ENCODE results near the gene BICC1. TPM values are rescaled to one million over a fixed set of nuclear protein-coding genes. Genes with fewer than 3 reads are reported as not detected.
A peak's percentile ranks its signal among the peaks of the same experiment; 100 is the strongest.

The BICC1 gene
- total RNA-seq, 1 experiment from 2014 or later = 118 TPM

DNA sequence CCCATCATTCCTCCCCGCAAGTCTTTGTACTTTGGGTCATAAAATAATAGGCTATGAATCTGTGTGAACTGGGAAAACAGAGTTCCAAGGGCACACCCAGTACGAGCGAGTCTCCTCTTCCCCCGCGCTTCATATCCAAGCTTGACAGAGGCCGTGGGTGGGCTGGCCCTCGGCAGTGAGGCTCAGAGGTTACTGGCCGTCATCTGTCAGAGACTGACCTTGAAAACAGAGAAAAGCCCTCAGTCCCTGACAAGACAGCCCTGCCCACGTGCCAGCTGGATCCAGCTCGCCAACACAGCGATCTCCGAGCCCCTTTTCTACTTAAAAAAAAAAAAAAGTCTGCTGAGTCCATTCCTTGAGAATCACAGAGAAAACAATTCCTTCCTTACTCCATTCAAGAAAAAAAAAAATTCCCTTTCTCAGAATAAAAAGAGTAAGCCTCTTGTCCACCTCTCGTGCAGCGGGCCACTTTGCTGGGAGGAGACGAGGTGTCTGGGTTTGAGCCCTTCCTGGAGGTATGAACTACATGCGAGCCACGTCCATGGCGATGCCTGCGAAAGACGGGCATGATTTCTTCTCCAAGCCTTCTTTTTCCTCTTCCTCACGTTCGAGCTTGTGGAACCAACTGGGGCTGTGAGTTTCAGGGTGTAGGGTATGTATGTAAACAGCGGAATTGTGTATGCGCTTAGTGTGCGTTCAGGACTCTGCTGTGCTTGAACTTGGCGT is 744 bp upstream of the BICC1 start:
- peaks cover 18% of the 10 kb centered on the region for H3K4me1 ChIP-seq
- CTCF ChIA-PET = interaction anchor here (1.0 to 3.3 kb wide), 2 partner anchors 97 to 127 kb away, joined by 3 to 19 read pairs; partner anchors contain the start of gene TFAM
- no peaks in the 10 kb centered on the region for H3K27me3 ChIP-seq (replicated peaks; ENCODE audit: control insufficient read depth, insufficient read depth, low read length)
- no peaks in the 10 kb centered on the region for H3K9me3 Mint-ChIP-seq (ENCODE audit: unreplicated experiment)
- no peaks in the 10 kb centered on the region for H3K36me3 ChIP-seq (ENCODE audit: control insufficient read depth, insufficient read depth, low read length)
- H3K4me1 Mint-ChIP-seq (ENCODE audit: low read depth, unreplicated experiment) = peaks cover 7% of the 10 kb centered on the region
- peak; percentile 51 to 62 for DNase-seq
- H3K36me3 Mint-ChIP-seq (ENCODE audit: insufficient read depth, unreplicated experiment) = peaks cover 13% of the 10 kb centered on the region
- POLR2A ChIA-PET = interaction anchor here (0.7 to 1.3 kb wide), 2 partner anchors 67 to 207 kb away, joined by 3 read pairs; no protein-coding TSS in a partner anchor
- H3K27ac Mint-ChIP-seq (ENCODE audit: unreplicated experiment) = peak overlapping the region; percentile 48
- H3K27me3 Mint-ChIP-seq (ENCODE audit: insufficient read depth, unreplicated experiment) = no peaks in the 10 kb centered on the region
- H3K9me3 ChIP-seq = no peaks in the 10 kb centered on the region
- BruUV-seq (replicated peaks) = TSS peak; percentile 66
- peak overlapping the region; percentile 98 for H3K4me3 ChIP-seq (ENCODE audit: low read depth, low read length)
- TF ChIP-seq, protein P1, sequence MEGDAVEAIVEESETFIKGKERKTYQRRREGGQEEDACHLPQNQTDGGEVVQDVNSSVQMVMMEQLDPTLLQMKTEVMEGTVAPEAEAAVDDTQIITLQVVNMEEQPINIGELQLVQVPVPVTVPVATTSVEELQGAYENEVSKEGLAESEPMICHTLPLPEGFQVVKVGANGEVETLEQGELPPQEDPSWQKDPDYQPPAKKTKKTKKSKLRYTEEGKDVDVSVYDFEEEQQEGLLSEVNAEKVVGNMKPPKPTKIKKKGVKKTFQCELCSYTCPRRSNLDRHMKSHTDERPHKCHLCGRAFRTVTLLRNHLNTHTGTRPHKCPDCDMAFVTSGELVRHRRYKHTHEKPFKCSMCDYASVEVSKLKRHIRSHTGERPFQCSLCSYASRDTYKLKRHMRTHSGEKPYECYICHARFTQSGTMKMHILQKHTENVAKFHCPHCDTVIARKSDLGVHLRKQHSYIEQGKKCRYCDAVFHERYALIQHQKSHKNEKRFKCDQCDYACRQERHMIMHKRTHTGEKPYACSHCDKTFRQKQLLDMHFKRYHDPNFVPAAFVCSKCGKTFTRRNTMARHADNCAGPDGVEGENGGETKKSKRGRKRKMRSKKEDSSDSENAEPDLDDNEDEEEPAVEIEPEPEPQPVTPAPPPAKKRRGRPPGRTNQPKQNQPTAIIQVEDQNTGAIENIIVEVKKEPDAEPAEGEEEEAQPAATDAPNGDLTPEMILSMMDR (IDR thresholded peaks at IDR 0.05; ENCODE audit: insufficient read depth in 1 of 2, low read depth in 1 of 2, low read length in 1 of 2, severe bottlenecking in 1 of 2, unreplicated experiment in 1 of 2) = no peak
- H3K4me3 Mint-ChIP-seq (ENCODE audit: unreplicated experiment) = peak overlapping the region; percentile 81
- intact Hi-C loops (cut with micrococcal nuclease; ENCODE audit: unreplicated experiment) = loop anchor here (1.0 to 10.0 kb wide), 3 partner anchors 98 to 663 kb away; partner anchors contain the start of gene PHYHIPL

DNA sequence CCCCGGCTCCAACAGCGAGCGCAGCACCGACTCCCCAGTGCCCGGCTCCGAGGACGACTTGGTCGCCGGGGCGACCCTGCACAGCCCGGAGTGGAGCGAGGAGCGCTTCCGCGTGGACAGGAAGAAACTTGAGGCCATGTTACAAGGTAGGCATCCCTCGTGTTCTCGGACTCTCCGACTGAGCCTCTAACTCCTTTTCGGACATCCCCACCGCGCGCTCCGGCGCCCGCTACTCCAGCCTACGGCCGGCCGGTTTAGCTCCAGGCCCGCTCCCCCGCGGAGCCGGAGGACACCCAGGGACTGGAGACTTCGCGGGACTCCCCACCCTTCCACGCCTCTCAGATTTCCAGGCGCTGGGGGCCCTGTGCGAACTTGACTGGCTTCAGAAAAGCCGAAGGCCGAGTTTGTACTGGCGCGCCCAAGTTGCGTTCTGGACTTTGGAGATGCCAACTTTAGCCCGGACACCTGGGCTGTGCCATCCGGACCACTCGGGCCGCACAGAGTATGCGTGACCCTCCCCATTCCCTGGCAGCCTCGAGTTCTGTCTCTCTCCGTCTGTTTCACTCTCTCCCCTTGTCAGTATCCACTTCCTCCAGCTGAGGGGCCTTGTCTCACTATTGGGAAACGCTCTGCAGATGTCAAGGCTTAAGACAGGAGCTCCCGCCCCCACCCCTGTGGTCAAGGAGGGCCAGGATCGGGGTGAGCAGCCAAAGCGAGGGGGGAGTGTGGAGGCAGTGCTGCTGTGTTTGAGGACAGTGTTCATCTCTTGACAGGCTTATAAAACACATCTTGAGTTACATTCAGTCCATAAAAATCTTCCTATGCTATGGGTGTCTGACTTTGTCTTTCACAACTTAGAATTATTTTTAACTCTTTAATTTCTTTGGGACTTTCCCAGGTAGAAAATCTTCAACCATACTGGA is 777 bp downstream of the BICC1 start:
- peak overlapping the region; percentile 94 for H3K4me3 Mint-ChIP-seq (ENCODE audit: unreplicated experiment)
- H3K4me3 ChIP-seq (ENCODE audit: low read depth, low read length) = peak overlapping the region; percentile 98
- peak overlapping the region; percentile 78 for H3K27ac Mint-ChIP-seq (ENCODE audit: unreplicated experiment)
- H3K9me3 Mint-ChIP-seq (ENCODE audit: unreplicated experiment) = no peaks in the 10 kb centered on the region
- H3K36me3 Mint-ChIP-seq (ENCODE audit: insufficient read depth, unreplicated experiment) = peaks cover 22% of the 10 kb centered on the region
- DNase-seq = peak; percentile 89 to 91
- no peaks in the 10 kb centered on the region for H3K36me3 ChIP-seq (ENCODE audit: control insufficient read depth, insufficient read depth, low read length)
- peaks cover 19% of the 10 kb centered on the region for H3K4me1 Mint-ChIP-seq (ENCODE audit: low read depth, unreplicated experiment)
- BruUV-seq (replicated peaks) = TSS peak; percentile 56
- intact Hi-C loops (cut with micrococcal nuclease; ENCODE audit: unreplicated experiment) = loop anchor here (1.0 to 10.0 kb wide), 4 partner anchors 42 to 661 kb away; partner anchors contain the start of gene PHYHIPL
- CTCF ChIA-PET = interaction anchor here (0.6 to 3.3 kb wide), 7 partner anchors 16 to 127 kb away, joined by 3 to 19 read pairs (median 3); no protein-coding TSS in a partner anchor
- H3K27me3 Mint-ChIP-seq (ENCODE audit: insufficient read depth, unreplicated experiment) = no peaks in the 10 kb centered on the region
- no peaks in the 10 kb centered on the region for H3K9me3 ChIP-seq
- TF ChIP-seq, protein P1 (IDR thresholded peaks at IDR 0.05; ENCODE audit: insufficient read depth in 1 of 2, low read depth in 1 of 2, low read length in 1 of 2, severe bottlenecking in 1 of 2, unreplicated experiment in 1 of 2) = no peak
- no peaks in the 10 kb centered on the region for H3K27me3 ChIP-seq (replicated peaks; ENCODE audit: control insufficient read depth, insufficient read depth, low read length)
- H3K4me1 ChIP-seq = peaks cover 33% of the 10 kb centered on the region
- POLR2A ChIA-PET = interaction anchor here (0.6 to 1.3 kb wide), 3 partner anchors 8 to 69 kb away, joined by 3 read pairs; no protein-coding TSS in a partner anchor
